HEK293 (cell line): ENCODE results near the gene GRID2.

Source experiments
- CTCF ChIA-PET: fragments of 350-600 bp; formaldehyde crosslinking; extraction: SDS; loops from one replicate; lab custom pipeline; 2021; ENCODE audit warnings: antibody characterized with exemption; lab: Yijun Ruan, JAX
- POLR2A ChIA-PET: fragments of 300-600 bp; formaldehyde crosslinking; extraction: SDS; loops from one replicate; lab custom pipeline; 2020; ENCODE audit warnings: antibody characterized with exemption, inconsistent platforms; lab: Yijun Ruan, JAX
- H3K27ac ChIP-seq: fragments of 200-500 bp; sonication (Bioruptor generic); 2 replicates; pipeline ENCODE4 v1.5.1; 2014; ENCODE audit warnings: low read depth, low read length, control low read depth, inconsistent platforms; ENCODE audit errors: extremely low read depth
- H3K36me3 ChIP-seq, 2 experiments: fragments of 200-500 bp in 1 of 2; sonication (Bioruptor generic) in 1 of 2; 1 replicate in 1 of 2; 2 replicates in 1 of 2; pipeline ENCODE4 v1.5.1; 2014 to 2017; ENCODE audit warnings: inconsistent platforms in 2 of 2, low read length in 2 of 2; ENCODE audit not compliant: control insufficient read depth in 2 of 2, insufficient read depth in 1 of 2
- H3K4me1 ChIP-seq: fragments of 200-500 bp; sonication (Bioruptor generic); 2 replicates; pipeline ENCODE4 v1.5.1; 2014; ENCODE audit warnings: mild to moderate bottlenecking, low read length, inconsistent platforms; ENCODE audit not compliant: control insufficient read depth, insufficient read depth
- H3K4me3 ChIP-seq: 2 replicates; pipeline ENCODE4 v1.5.1; 2011; ENCODE audit warnings: low read depth, mild to moderate bottlenecking, control low read depth, low read length, moderate library complexity
- H3K9me3 ChIP-seq: fragments of 200-500 bp; sonication (Bioruptor generic); 2 replicates; pipeline ENCODE4 v1.5.1; 2014; ENCODE audit warnings: low read depth, low read length, inconsistent platforms; ENCODE audit not compliant: control insufficient read depth, insufficient read depth
- MYNN ChIP-seq: fragments of 450-650 bp; formaldehyde crosslinking; IDR thresholded peaks from 2 replicates; pipeline ENCODE4 v1.5.1; 2016; ENCODE audit warnings: missing biosample characterization, missing genetic modification characterization, borderline replicate concordance
- SETDB1 ChIP-seq: IDR thresholded peaks from one replicate; pipeline ENCODE4 v1.6.1; 2017; ENCODE audit warnings: mild to moderate bottlenecking, low read length, moderate library complexity, mixed read lengths; ENCODE audit not compliant: insufficient read length
- SP7 ChIP-seq: fragments of 450-650 bp; formaldehyde crosslinking; IDR thresholded peaks from 2 replicates; pipeline ENCODE4 v1.5.1; 2016; ENCODE audit warnings: missing biosample characterization, missing genetic modification characterization
- ZBTB17 ChIP-seq: fragments of 450-650 bp; formaldehyde crosslinking; IDR thresholded peaks from 2 replicates; pipeline ENCODE4 v1.5.1; 2016; ENCODE audit warnings: missing biosample characterization, missing genetic modification characterization
- ZFP69B ChIP-seq: fragments of 450-650 bp; formaldehyde crosslinking; IDR thresholded peaks from 2 replicates; pipeline ENCODE4 v1.5.1; 2016; ENCODE audit warnings: missing biosample characterization, missing genetic modification characterization
- ZNF214 ChIP-seq: fragments of 450-650 bp; formaldehyde crosslinking; IDR thresholded peaks from 2 replicates; pipeline ENCODE4 v1.5.1; 2017; ENCODE audit warnings: missing biosample characterization, mild to moderate bottlenecking, missing genetic modification characterization, borderline replicate concordance
- ZNF350 ChIP-seq: fragments of 450-650 bp; formaldehyde crosslinking; IDR thresholded peaks from 2 replicates; pipeline ENCODE4 v1.5.0; 2017; ENCODE audit warnings: missing biosample characterization, mild to moderate bottlenecking, missing genetic modification characterization
- ZNF354C ChIP-seq: fragments of 450-650 bp; formaldehyde crosslinking; IDR thresholded peaks from 2 replicates; pipeline ENCODE4 v1.5.1; 2016; ENCODE audit warnings: missing biosample characterization, missing genetic modification characterization, low read depth, borderline replicate concordance
- ZNF501 ChIP-seq: fragments of 450-650 bp; formaldehyde crosslinking; IDR thresholded peaks from 2 replicates; pipeline ENCODE4 v1.5.1; 2016; ENCODE audit warnings: missing biosample characterization, missing genetic modification characterization
- ZNF521 ChIP-seq: fragments of 450-650 bp; formaldehyde crosslinking; IDR thresholded peaks from 2 replicates; pipeline ENCODE4 v1.5.1; 2017; ENCODE audit warnings: missing biosample characterization, mild to moderate bottlenecking, missing genetic modification characterization
- ZNF596 ChIP-seq: fragments of 450-650 bp; IDR thresholded peaks from 2 replicates; pipeline ENCODE4 v1.5.0; 2018; ENCODE audit warnings: missing biosample characterization, mild to moderate bottlenecking, missing genetic modification characterization, moderate library complexity
- ZNF654 ChIP-seq: fragments of 450-650 bp; formaldehyde crosslinking; IDR thresholded peaks from 2 replicates; pipeline ENCODE4 v1.5.1; 2016; ENCODE audit warnings: low read depth, missing biosample characterization, missing genetic modification characterization
- ZNF660 ChIP-seq: fragments of 450-650 bp; IDR thresholded peaks from 2 replicates; pipeline ENCODE4 v1.5.1; 2018; ENCODE audit warnings: missing biosample characterization, mild to moderate bottlenecking, missing genetic modification characterization
- ZNF677 ChIP-seq: fragments of 450-650 bp; IDR thresholded peaks from 2 replicates; pipeline ENCODE4 v1.5.0; 2018; ENCODE audit warnings: missing biosample characterization, mild to moderate bottlenecking, missing genetic modification characterization, moderate library complexity
- ZNF777 ChIP-seq: fragments of 450-650 bp; formaldehyde crosslinking; IDR thresholded peaks from 2 replicates; pipeline ENCODE4 v1.5.1; 2017; ENCODE audit warnings: missing biosample characterization, missing genetic modification characterization, borderline replicate concordance
- ZNF792 ChIP-seq: fragments of 450-650 bp; formaldehyde crosslinking; IDR thresholded peaks from 2 replicates; pipeline ENCODE4 v1.5.1; 2016; ENCODE audit warnings: missing biosample characterization, missing genetic modification characterization
- TF ChIP-seq, protein P1 (sequence below): fragments of 450-650 bp; formaldehyde crosslinking; IDR thresholded peaks from 2 replicates; pipeline ENCODE4 v1.5.1; 2017; ENCODE audit warnings: missing biosample characterization, missing genetic modification characterization
- TF ChIP-seq, protein P2 (sequence below): sonication (generic); formaldehyde crosslinking; IDR thresholded peaks from 2 replicates; pipeline ENCODE4 v1.8.1; 2022; ENCODE audit warnings: mild to moderate bottlenecking, moderate library complexity, missing genetic modification reagents
- TF ChIP-seq, protein P3 (sequence below): fragments of 450-650 bp; formaldehyde crosslinking; optimal IDR thresholded peaks from 2 replicates; pipeline ENCODE3; 2016; ENCODE audit warnings: missing biosample characterization, mild to moderate bottlenecking, missing genetic modification characterization

Gene GRID2

GRCh38 chr4:92382128-92382527 is 78.4 kb downstream of the GRID2 start (continued):
- TF ChIP-seq, protein P1, sequence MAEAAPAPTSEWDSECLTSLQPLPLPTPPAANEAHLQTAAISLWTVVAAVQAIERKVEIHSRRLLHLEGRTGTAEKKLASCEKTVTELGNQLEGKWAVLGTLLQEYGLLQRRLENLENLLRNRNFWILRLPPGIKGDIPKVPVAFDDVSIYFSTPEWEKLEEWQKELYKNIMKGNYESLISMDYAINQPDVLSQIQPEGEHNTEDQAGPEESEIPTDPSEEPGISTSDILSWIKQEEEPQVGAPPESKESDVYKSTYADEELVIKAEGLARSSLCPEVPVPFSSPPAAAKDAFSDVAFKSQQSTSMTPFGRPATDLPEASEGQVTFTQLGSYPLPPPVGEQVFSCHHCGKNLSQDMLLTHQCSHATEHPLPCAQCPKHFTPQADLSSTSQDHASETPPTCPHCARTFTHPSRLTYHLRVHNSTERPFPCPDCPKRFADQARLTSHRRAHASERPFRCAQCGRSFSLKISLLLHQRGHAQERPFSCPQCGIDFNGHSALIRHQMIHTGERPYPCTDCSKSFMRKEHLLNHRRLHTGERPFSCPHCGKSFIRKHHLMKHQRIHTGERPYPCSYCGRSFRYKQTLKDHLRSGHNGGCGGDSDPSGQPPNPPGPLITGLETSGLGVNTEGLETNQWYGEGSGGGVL (tag by site-specific recombination): no peak
- TF ChIP-seq MYNN (tag by site-specific recombination): no peak
- no peak for TF ChIP-seq ZFP69B (tag by site-specific recombination)
- TF ChIP-seq ZNF777 (tag by site-specific recombination): no peak
- TF ChIP-seq, protein P2, sequence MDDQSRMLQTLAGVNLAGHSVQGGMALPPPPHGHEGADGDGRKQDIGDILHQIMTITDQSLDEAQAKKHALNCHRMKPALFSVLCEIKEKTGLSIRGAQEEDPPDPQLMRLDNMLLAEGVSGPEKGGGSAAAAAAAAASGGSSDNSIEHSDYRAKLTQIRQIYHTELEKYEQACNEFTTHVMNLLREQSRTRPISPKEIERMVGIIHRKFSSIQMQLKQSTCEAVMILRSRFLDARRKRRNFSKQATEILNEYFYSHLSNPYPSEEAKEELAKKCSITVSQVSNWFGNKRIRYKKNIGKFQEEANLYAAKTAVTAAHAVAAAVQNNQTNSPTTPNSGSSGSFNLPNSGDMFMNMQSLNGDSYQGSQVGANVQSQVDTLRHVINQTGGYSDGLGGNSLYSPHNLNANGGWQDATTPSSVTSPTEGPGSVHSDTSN (CRISPR knock-in tag): no peak

GRCh38 chr4:92387459-92388069 is 83.8 kb downstream of the GRID2 start:
- no peak overlapping the region for H3K27ac ChIP-seq
- TF ChIP-seq ZNF654 (tag by site-specific recombination) (peak; percentile 21; the same call in 1 of the 2 replicates), ZNF660 (tag by site-specific recombination) (no peak)
- ChIA-PET CTCF (interaction anchor here (0.6 to 1.6 kb wide), 8 partner anchors 86 to 256 kb away, joined by 3 to 5 read pairs (median 4); no protein-coding TSS in a partner anchor), POLR2A (no interaction called here)
- H3K4me3 ChIP-seq: no peak overlapping the region
- H3K9me3 ChIP-seq: no peaks in the 10 kb centered on the region
- H3K4me1 ChIP-seq: no peaks in the 10 kb centered on the region
- no peaks in the 10 kb centered on the region for H3K36me3 ChIP-seq

DNA sequence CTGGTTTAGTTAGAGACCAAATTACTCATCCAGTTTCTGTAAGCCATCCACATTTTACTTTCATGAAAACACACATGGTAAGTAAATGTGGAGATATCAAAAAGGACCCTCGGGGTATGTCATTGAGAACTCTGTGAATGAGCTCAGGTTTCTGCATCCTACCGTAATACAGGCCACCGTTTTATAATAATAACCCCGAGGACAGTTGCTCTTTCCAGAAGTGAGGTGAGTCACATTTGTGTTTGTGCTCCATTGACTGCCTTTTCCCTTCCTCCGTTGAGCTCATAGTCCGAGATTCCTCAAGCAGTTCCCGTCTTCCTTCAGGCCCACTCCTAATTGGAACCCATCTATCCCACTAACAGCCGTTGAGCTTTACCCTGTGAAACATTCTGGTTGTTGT is 95.3 kb downstream of the GRID2 start:
- POLR2A ChIA-PET: no interaction called here
- no peak overlapping the region for H3K4me3 ChIP-seq
- no peaks in the 10 kb centered on the region for H3K9me3 ChIP-seq
- H3K4me1 ChIP-seq: no peaks in the 10 kb centered on the region
- no peak overlapping the region for H3K27ac ChIP-seq
- TF ChIP-seq SETDB1 (no peak), ZNF501 (tag by site-specific recombination) (no peak), ZNF677 (tag by site-specific recombination) (no peak), SP7 (no peak), ZBTB17 (tag by site-specific recombination) (no peak), ZNF354C (no peak), ZFP69B (tag by site-specific recombination) (no peak), ZNF214 (tag by site-specific recombination) (no peak), ZNF521 (tag by site-specific recombination) (no peak), ZNF792 (tag by site-specific recombination) (no peak), ZNF350 (tag by site-specific recombination) (no peak), ZNF596 (no peak)
- TF ChIP-seq, protein P3, sequence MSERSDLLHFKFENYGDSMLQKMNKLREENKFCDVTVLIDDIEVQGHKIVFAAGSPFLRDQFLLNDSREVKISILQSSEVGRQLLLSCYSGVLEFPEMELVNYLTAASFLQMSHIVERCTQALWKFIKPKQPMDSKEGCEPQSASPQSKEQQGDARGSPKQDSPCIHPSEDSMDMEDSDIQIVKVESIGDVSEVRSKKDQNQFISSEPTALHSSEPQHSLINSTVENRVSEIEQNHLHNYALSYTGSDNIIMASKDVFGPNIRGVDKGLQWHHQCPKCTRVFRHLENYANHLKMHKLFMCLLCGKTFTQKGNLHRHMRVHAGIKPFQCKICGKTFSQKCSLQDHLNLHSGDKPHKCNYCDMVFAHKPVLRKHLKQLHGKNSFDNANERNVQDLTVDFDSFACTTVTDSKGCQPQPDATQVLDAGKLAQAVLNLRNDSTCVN (tag by site-specific recombination): no peak
- H3K36me3 ChIP-seq: no peaks in the 10 kb centered on the region
- CTCF ChIA-PET: no interaction called here
